Measurements from ENCODE around the gene SASH1. TPM values are rescaled to one million over a fixed set of nuclear protein-coding genes. Genes with fewer than 3 reads are reported as not detected.

Gene SASH1
- total RNA-seq, 1 donor from 2014 or later, result 75.7 TPM

GRCh38 chr6:148497717-148498116 lies 155.1 kb downstream of the SASH1 start:
- H3K4me3 Mint-ChIP-seq (ENCODE audit: unreplicated experiment), result no peak overlapping the region
- no peak for DNase-seq (ENCODE audit: extremely low spot score, unreplicated experiment)
- H3K9me3 Mint-ChIP-seq (ENCODE audit: unreplicated experiment), result no peaks in the 10 kb centered on the region
- peaks cover 39% of the 10 kb centered on the region for H3K4me1 Mint-ChIP-seq (ENCODE audit: unreplicated experiment)
- H3K36me3 Mint-ChIP-seq (ENCODE audit: unreplicated experiment), result peaks cover 22% of the 10 kb centered on the region
- no peaks in the 10 kb centered on the region for H3K27me3 Mint-ChIP-seq (ENCODE audit: unreplicated experiment)
- TF ChIP-seq, protein P1, sequence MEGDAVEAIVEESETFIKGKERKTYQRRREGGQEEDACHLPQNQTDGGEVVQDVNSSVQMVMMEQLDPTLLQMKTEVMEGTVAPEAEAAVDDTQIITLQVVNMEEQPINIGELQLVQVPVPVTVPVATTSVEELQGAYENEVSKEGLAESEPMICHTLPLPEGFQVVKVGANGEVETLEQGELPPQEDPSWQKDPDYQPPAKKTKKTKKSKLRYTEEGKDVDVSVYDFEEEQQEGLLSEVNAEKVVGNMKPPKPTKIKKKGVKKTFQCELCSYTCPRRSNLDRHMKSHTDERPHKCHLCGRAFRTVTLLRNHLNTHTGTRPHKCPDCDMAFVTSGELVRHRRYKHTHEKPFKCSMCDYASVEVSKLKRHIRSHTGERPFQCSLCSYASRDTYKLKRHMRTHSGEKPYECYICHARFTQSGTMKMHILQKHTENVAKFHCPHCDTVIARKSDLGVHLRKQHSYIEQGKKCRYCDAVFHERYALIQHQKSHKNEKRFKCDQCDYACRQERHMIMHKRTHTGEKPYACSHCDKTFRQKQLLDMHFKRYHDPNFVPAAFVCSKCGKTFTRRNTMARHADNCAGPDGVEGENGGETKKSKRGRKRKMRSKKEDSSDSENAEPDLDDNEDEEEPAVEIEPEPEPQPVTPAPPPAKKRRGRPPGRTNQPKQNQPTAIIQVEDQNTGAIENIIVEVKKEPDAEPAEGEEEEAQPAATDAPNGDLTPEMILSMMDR (IDR thresholded peaks at IDR 0.05), result no peak
- no peak overlapping the region for H3K27ac Mint-ChIP-seq (ENCODE audit: unreplicated experiment)

DNA sequence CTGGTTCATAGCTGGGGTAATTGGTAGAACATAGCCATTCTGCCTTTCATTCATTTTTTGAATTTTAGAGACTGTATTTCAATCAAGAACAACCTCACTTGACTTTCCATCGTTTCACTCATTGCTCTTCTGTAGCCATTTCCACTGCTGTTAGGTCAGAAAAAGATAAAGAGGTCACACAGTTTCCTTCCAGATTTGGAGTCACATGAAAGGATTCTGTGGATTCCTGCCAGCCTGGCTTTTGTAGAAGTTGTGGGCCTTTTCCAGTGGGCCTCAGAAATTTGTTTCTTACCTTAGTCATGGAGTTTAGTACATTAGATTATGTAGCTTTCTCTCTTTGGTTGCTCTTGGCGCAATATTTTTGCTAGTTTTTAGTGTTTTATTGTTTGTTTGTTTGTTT lies 157.8 kb downstream of the SASH1 start:
- H3K36me3 Mint-ChIP-seq (ENCODE audit: unreplicated experiment), result peaks cover 19% of the 10 kb centered on the region
- TF ChIP-seq, protein P1 (IDR thresholded peaks at IDR 0.05), result no peak
- peak overlapping the region; percentile 94 for H3K27ac Mint-ChIP-seq (ENCODE audit: unreplicated experiment)
- DNase-seq (ENCODE audit: extremely low spot score, unreplicated experiment), result no peak
- no peak overlapping the region for H3K4me3 Mint-ChIP-seq (ENCODE audit: unreplicated experiment)
- no peaks in the 10 kb centered on the region for H3K9me3 Mint-ChIP-seq (ENCODE audit: unreplicated experiment)
- H3K27me3 Mint-ChIP-seq (ENCODE audit: unreplicated experiment), result no peaks in the 10 kb centered on the region
- peaks cover 52% of the 10 kb centered on the region for H3K4me1 Mint-ChIP-seq (ENCODE audit: unreplicated experiment)

DNA sequence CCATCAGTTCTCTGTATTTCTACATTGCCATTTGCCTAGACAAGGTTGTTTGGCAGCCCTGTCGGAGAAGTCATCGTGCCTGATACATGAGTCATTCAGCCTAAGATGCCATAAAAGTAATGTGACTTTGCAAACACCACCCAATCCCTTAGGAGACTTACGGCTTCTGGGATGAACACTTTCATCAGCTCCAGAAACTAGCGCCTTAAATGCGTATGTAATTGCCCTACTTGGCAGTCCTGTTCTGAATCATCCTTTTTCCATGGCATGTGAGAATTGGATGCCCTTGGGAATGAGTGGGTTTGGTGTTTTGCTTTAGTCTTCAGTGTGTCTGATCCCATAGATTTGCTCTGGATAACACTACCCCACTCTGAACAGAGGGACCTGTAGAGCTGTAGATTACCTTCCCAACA lies 158.5 kb downstream of the SASH1 start:
- Mint-ChIP-seq H3K27ac (ENCODE audit: unreplicated experiment) (peak overlapping the region; percentile 94), H3K4me1 (ENCODE audit: unreplicated experiment) (peaks cover 51% of the 10 kb centered on the region), H3K27me3 (ENCODE audit: unreplicated experiment) (no peaks in the 10 kb centered on the region)

DNA sequence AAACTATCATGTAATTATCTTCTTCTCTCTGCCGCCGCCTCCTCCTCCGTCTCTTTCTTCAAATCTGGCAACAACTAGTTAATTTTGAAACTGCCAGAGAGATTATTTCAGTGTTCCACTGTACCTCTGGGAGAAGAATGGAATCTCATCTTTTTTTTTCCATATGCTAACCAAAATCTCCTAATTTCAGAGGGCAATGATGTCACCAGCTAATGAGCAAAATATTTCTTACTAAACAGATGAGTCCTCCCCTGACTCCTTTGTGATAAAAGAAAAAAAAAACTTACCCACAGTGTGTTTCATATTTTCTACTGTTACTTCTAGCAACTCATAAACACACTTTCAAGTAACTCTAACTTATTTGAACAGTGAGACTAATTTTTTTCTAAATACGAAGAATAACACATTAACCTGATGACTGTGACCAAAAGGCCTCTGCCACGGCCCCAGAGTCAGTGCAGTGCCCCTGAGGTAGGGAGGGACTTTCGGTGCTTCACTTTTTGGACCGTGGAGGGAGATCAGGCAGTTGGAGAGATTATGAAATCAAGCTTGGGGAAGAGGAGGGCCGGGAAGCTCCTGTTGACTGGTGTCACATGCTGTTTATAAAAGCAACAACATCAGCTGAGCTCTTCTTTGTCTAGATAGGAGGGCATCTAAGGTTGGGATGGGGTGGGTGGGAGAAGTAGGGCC lies 159.6 kb downstream of the SASH1 start:
- Mint-ChIP-seq H3K4me1 (ENCODE audit: unreplicated experiment) (peaks cover 55% of the 10 kb centered on the region), H3K4me3 (ENCODE audit: unreplicated experiment) (no peak overlapping the region), H3K27ac (ENCODE audit: unreplicated experiment) (peak overlapping the region; percentile 94)

More for the DNA sequence above, 158.5 kb downstream of the SASH1 start:
- DNase-seq (ENCODE audit: extremely low spot score, unreplicated experiment), result no peak
- TF ChIP-seq, protein P1 (IDR thresholded peaks at IDR 0.05), result no peak
- Mint-ChIP-seq H3K36me3 (ENCODE audit: unreplicated experiment) (peaks cover 17% of the 10 kb centered on the region), H3K4me3 (ENCODE audit: unreplicated experiment) (no peak overlapping the region), H3K9me3 (ENCODE audit: unreplicated experiment) (no peaks in the 10 kb centered on the region)

DNA sequence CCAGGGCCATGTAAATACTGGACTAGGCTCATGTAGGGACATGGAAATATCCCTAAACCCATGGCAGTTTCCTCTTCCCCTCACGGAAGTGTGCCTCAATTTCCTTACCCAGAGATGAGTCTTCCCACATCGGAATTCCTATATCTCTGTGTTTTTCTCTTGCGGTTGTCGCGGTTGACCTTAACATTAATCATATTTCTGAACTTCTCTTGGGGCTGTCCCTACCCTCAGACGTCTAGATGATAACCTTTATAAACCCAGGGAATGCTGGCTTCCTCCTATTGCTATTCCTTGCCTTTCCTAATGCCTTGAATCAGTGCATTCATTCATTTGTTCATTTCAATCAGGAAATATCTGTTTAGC lies 160.1 kb downstream of the SASH1 start:
- H3K36me3 Mint-ChIP-seq (ENCODE audit: unreplicated experiment), result peaks cover 12% of the 10 kb centered on the region
- H3K4me1 Mint-ChIP-seq (ENCODE audit: unreplicated experiment), result peaks cover 59% of the 10 kb centered on the region
- peak overlapping the region; percentile 94 for H3K27ac Mint-ChIP-seq (ENCODE audit: unreplicated experiment)
- H3K27me3 Mint-ChIP-seq (ENCODE audit: unreplicated experiment), result no peaks in the 10 kb centered on the region
- DNase-seq (ENCODE audit: extremely low spot score, unreplicated experiment), result no peak
- no peak overlapping the region for H3K4me3 Mint-ChIP-seq (ENCODE audit: unreplicated experiment)
- H3K9me3 Mint-ChIP-seq (ENCODE audit: unreplicated experiment), result no peaks in the 10 kb centered on the region
- TF ChIP-seq, protein P1 (IDR thresholded peaks at IDR 0.05), result no peak

More for the DNA sequence above, 159.6 kb downstream of the SASH1 start:
- no peak for DNase-seq (ENCODE audit: extremely low spot score, unreplicated experiment)
- Mint-ChIP-seq H3K9me3 (ENCODE audit: unreplicated experiment) (no peaks in the 10 kb centered on the region), H3K27me3 (ENCODE audit: unreplicated experiment) (no peaks in the 10 kb centered on the region), H3K36me3 (ENCODE audit: unreplicated experiment) (peaks cover 16% of the 10 kb centered on the region)
- TF ChIP-seq, protein P1 (IDR thresholded peaks at IDR 0.05), result no peak

Data from osteocyte (in vitro differentiated cells).